Measurements from ENCODE around the gene SRSF10.
"Not testable (repeated sequence)": the region's sequence is repeated elsewhere in the genome, so short reads cannot be mapped to it uniquely, and the experiment has no call there.

The SRSF10 gene

GRCh38 chr1:24018611-24019580, 38.8 kb upstream of the SRSF10 start:
- H2AFZ ChIP-seq (ENCODE audit: low read depth, low read length, severe bottlenecking) = no peak overlapping the region
- no peak overlapping the region for H3K27ac ChIP-seq (ENCODE audit: low read depth, low read length)
- no peak overlapping the region for H3K4me3 ChIP-seq (ENCODE audit: insufficient read depth, low read length, poor library complexity, severe bottlenecking)
- no peaks in the 10 kb centered on the region for H3K9me3 ChIP-seq (ENCODE audit: insufficient read depth, low read length)
- no peaks in the 10 kb centered on the region for H3K27me3 ChIP-seq (ENCODE audit: low read length)
- H3K9ac ChIP-seq (ENCODE audit: low read length) = no peak overlapping the region
- no peaks in the 10 kb centered on the region for H3K36me3 ChIP-seq (ENCODE audit: low read length)
- no peak overlapping the region for H3K4me2 ChIP-seq (ENCODE audit: low read depth, low read length, poor library complexity, severe bottlenecking)
- no peaks in the 10 kb centered on the region for H4K20me1 ChIP-seq (ENCODE audit: low read depth, low read length)
- H3F3A ChIP-seq (ENCODE audit: insufficient read depth) = no peaks in the 10 kb centered on the region
- no peaks in the 10 kb centered on the region for H3K9me2 ChIP-seq (replicated peaks; ENCODE audit: insufficient read depth, low read length)
- no peaks in the 10 kb centered on the region for H3K79me2 ChIP-seq (ENCODE audit: insufficient read depth, low read length)
- no peak for TF ChIP-seq EZH2phosphoT487 (conservative IDR thresholded peaks at IDR 0.05; ENCODE audit: low read length)
- TF ChIP-seq CTCF (IDR thresholded peaks at IDR 0.05; ENCODE audit: insufficient read depth, low read length, poor library complexity, severe bottlenecking) = no peak

- no peak overlapping the region for H3K27ac ChIP-seq (ENCODE audit: low read depth, low read length)
- H3K4me3 ChIP-seq (ENCODE audit: insufficient read depth, low read length, poor library complexity, severe bottlenecking) = no peak overlapping the region
- H3F3A ChIP-seq (ENCODE audit: insufficient read depth) = no peaks in the 10 kb centered on the region
- no peaks in the 10 kb centered on the region for H3K9me2 ChIP-seq (replicated peaks; ENCODE audit: insufficient read depth, low read length)
- TF ChIP-seq EZH2phosphoT487 (conservative IDR thresholded peaks at IDR 0.05; ENCODE audit: low read length) = no peak
- TF ChIP-seq CTCF (IDR thresholded peaks at IDR 0.05; ENCODE audit: insufficient read depth, low read length, poor library complexity, severe bottlenecking) = no peak
- no peaks in the 10 kb centered on the region for H3K36me3 ChIP-seq (ENCODE audit: low read length)
- H3K9ac ChIP-seq (ENCODE audit: low read length) = no peak overlapping the region
- H4K20me1 ChIP-seq (ENCODE audit: low read depth, low read length) = no peaks in the 10 kb centered on the region
- H3K4me2 ChIP-seq (ENCODE audit: low read depth, low read length, poor library complexity, severe bottlenecking) = no peak overlapping the region
- H3K27me3 ChIP-seq (ENCODE audit: low read length) = no peaks in the 10 kb centered on the region
- no peaks in the 10 kb centered on the region for H3K9me3 ChIP-seq (ENCODE audit: insufficient read depth, low read length)
- H3K79me2 ChIP-seq (ENCODE audit: insufficient read depth, low read length) = no peaks in the 10 kb centered on the region
- H2AFZ ChIP-seq (ENCODE audit: low read depth, low read length, severe bottlenecking) = no peak overlapping the region
Observed at GRCh38 chr1:24015221-24016210, 35.4 kb upstream of the SRSF10 start.

DNA sequence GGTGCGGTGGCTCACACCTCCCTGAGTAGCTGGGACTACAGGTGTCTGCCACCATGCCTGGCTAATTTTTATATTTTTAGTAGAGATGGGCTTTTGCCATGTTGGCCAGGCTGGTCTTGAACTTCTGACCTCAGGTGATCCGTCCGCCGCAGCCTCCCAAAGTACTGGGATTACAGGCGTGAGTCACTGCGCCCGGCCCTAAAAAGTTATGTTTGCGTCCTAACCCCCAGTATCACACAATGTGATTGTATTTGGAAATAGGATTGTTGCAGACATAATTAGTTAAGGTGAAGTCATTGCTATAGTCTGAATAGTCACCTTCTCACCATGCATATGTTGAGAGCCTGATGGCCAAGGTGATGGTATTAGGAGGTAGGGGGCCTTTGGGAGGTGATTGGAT, 32.8 kb upstream of the SRSF10 start:
- not testable (repeated sequence) for H3K9me3 ChIP-seq (ENCODE audit: insufficient read depth, low read length); H2AFZ ChIP-seq (ENCODE audit: low read depth, low read length, severe bottlenecking); H3K27ac ChIP-seq (ENCODE audit: low read depth, low read length); H3K9me2 ChIP-seq (replicated peaks; ENCODE audit: insufficient read depth, low read length); H3F3A ChIP-seq (ENCODE audit: insufficient read depth); H3K4me2 ChIP-seq (ENCODE audit: low read depth, low read length, poor library complexity, severe bottlenecking); H4K20me1 ChIP-seq (ENCODE audit: low read depth, low read length); H3K4me3 ChIP-seq (ENCODE audit: insufficient read depth, low read length, poor library complexity, severe bottlenecking); H3K27me3 ChIP-seq (ENCODE audit: low read length); H3K9ac ChIP-seq (ENCODE audit: low read length); H3K79me2 ChIP-seq (ENCODE audit: insufficient read depth, low read length); H3K36me3 ChIP-seq (ENCODE audit: low read length)

Data from SU-DHL-6 (cell line).